K562 (cell line): ENCODE measurements around the gene SLC39A13. TPM values are rescaled to one million over a fixed set of nuclear protein-coding genes. Genes with fewer than 3 reads are reported as not detected.

ENCODE experiments used
- DDX20 ChIP-seq: fragments of 450-650 bp; IDR thresholded peaks from 2 replicates; pipeline ENCODE4 v1.6.1; 2016; ENCODE audit warnings: missing genetic modification characterization, low read depth, mild to moderate bottlenecking, missing compliant biosample characterization, moderate library complexity
- DMBX1 ChIP-seq: fragments of 250-450 bp; sonication (Bioruptor Pico); IDR thresholded peaks from 2 replicates; pipeline ENCODE4 v1.8.0; 2022; ENCODE audit warnings: inconsistent platforms, mild to moderate bottlenecking, moderate library complexity, borderline replicate concordance
- ETS2 ChIP-seq: IDR thresholded peaks from 2 replicates; pipeline ENCODE4 v1.6.1; 2016; ENCODE audit warnings: borderline replicate concordance, missing genetic modification characterization, mild to moderate bottlenecking, moderate library complexity, missing compliant biosample characterization; ENCODE audit not compliant: poor library complexity, severe bottlenecking
- HDAC3 ChIP-seq: fragments of 450-650 bp; IDR thresholded peaks from 2 replicates; pipeline ENCODE4 v1.6.1; 2018; ENCODE audit warnings: borderline replicate concordance, mild to moderate bottlenecking, moderate library complexity; ENCODE audit not compliant: partially characterized antibody
- L3MBTL2 ChIP-seq: fragments of 450-650 bp; IDR thresholded peaks from 2 replicates; pipeline ENCODE4 v1.6.1; 2016; ENCODE audit warnings: mild to moderate bottlenecking, moderate library complexity
- MTA1 ChIP-seq: fragments of 450-650 bp; IDR thresholded peaks from 2 replicates; pipeline ENCODE4 v1.6.1; 2017; ENCODE audit warnings: borderline replicate concordance
- NCOA6 ChIP-seq: fragments of 450-650 bp; IDR thresholded peaks from 2 replicates; pipeline ENCODE4 v1.6.1; 2017; ENCODE audit warnings: mild to moderate bottlenecking
- NEUROD1 ChIP-seq: fragments of 150-350 bp; IDR thresholded peaks from 2 replicates; pipeline ENCODE4 v1.6.1; 2014; ENCODE audit warnings: borderline replicate concordance, low read length, low read depth; ENCODE audit not compliant: partially characterized antibody
- NR4A1 ChIP-seq, 2 experiments: fragments of 250-450 bp in 1 of 2; fragments of 450-650 bp in 1 of 2; sonication (Bioruptor Pico) in 1 of 2; IDR thresholded peaks; 2 replicates each; pipeline versions ENCODE4 v1.4.0 to v1.6.1; 2016 to 2020; ENCODE audit warnings: mild to moderate bottlenecking in 2 of 2, missing compliant biosample characterization in 1 of 2, missing genetic modification characterization in 1 of 2, moderate library complexity in 1 of 2
- SIRT6 ChIP-seq: IDR thresholded peaks from one replicate; pipeline ENCODE4 v1.6.1; 2012; ENCODE audit warnings: low read depth, mild to moderate bottlenecking, control low read depth, inconsistent platforms, low read length, moderate library complexity
- ZNF318 ChIP-seq, 2 experiments: fragments of 450-650 bp; IDR thresholded peaks; 2 replicates each; pipeline ENCODE4 v1.6.1; 2016; ENCODE audit warnings: mild to moderate bottlenecking in 2 of 2, borderline replicate concordance in 1 of 2, low read depth in 1 of 2, moderate library complexity in 1 of 2
- ZNF785 ChIP-seq: fragments of 250-450 bp; sonication (Bioruptor Pico); IDR thresholded peaks from 2 replicates; pipeline ENCODE4 v1.4.0; 2020; ENCODE audit warnings: mild to moderate bottlenecking
- polyA plus RNA-seq, 8 experiments: library from polyadenylated mRNA; depleted of rRNA in 4 of 8; stranded (reverse) in 5 of 8; unstranded in 3 of 8; fragments of >200 nt; fragmentation: Nextera tagmentation in 2 of 8; fragmentation: Illumina TruSeq in 1 of 8; extraction: Ambion mirVana in 2 of 8; extraction: Trizol in 1 of 8; gene quantifications; 2 replicates each; pipeline versions ENCODE4 v1.2.1 to v1.2.3, GENCODE V29; 2011 to 2014; ENCODE audit warnings: inconsistent platforms in 1 of 8, missing spikeins in 1 of 8
- total RNA-seq, 7 experiments: library from RNA; depleted of rRNA in 6 of 7; stranded (reverse); fragments of >200 nt in 6 of 7; fragmentation: Illumina TruSeq in 2 of 7; extraction: Trizol in 2 of 7; gene quantifications; 2 replicates each; pipeline versions ENCODE4 v1.2.1 to v1.2.3, GENCODE V29; 2011 to 2021; ENCODE audit warnings: low replicate concordance in 1 of 7
- TF ChIP-seq, protein P1 (sequence below): fragments of 450-650 bp; IDR thresholded peaks from 2 replicates; pipeline ENCODE4 v1.6.1; 2016; ENCODE audit warnings: low read depth, mild to moderate bottlenecking, moderate library complexity
- TF ChIP-seq, protein P2 (sequence below): fragments of 450-650 bp; IDR thresholded peaks from 2 replicates; pipeline ENCODE4 v1.6.1; 2017; ENCODE audit warnings: mild to moderate bottlenecking, moderate library complexity

SLC39A13 gene
- total and polyA plus RNA-seq, 9 of the 15 experiments (the other 6 are each of a cell fraction or from before 2014, with no cell fraction given) = 0.17 to 15.9 (median 3.2) TPM

DNA sequence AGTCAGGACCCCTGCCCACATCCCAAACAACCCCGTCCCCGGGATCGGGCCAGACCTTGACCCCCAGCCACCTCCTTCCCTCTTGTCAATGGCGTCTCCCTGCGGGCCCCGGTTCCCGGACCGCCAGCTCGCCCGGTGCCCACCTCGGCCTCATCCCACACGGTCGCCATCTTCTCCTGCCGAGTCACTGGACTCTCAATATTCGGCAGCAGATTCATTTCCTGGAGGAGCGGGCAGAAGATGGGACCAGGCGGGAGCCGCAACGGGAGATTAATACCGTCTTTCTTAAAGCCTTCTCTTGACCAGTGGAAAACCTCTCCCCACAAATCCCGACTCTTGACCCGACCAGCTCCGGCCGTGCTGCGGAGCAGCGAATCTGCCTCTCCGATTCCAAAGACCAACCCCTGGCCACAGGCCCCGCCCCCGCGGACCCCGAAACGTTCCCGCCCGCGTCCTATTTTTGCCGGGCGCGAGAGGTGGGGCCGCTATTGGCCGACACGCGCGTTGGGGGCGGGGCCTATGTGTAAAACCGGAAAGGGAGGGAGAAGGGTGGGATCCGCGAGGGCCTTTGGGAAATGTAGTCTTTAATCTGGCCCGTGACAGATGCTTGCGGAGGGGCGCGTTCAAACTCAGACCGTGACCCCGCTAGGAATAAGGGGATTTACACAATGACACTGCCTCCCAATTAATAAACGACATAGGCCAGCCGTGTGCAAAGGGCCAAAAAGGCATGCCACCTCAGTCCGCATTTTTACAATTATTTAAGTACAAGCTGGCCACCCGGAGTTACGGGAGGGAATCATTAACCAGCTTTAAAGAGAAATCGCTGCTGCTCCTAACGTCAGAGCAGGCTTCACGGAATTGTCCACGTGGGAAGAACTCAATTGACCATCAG, 17.9 kb downstream of the SLC39A13 start, which contains the start of gene PSMC3 (continued):
- peak; percentile 50 for TF ChIP-seq NEUROD1
- TF ChIP-seq NR4A1 (CRISPR knock-in tag; IDR thresholded peaks at IDR 0.05) = no peak
- TF ChIP-seq NR4A1 (tag; IDR thresholded peaks at IDR 0.05) = no peak
- no peak for TF ChIP-seq DDX20 (tag)
- TF ChIP-seq ZNF318 (IDR thresholded peaks at IDR 0.05; ENCODE audit: borderline replicate concordance in 1 of 2, low read depth in 1 of 2) = no peak
- 0 out of 2 replicates have a peak, but pooled peaks have one; percentile 31 for TF ChIP-seq DMBX1
- TF ChIP-seq NCOA6 = no peak
- TF ChIP-seq, protein P1, sequence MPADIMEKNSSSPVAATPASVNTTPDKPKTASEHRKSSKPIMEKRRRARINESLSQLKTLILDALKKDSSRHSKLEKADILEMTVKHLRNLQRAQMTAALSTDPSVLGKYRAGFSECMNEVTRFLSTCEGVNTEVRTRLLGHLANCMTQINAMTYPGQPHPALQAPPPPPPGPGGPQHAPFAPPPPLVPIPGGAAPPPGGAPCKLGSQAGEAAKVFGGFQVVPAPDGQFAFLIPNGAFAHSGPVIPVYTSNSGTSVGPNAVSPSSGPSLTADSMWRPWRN = no peak
- no peak; the same call in 1 of the 2 replicates for TF ChIP-seq MTA1
- no peak for TF ChIP-seq ETS2 (tag)
- TF ChIP-seq ZNF785 (CRISPR knock-in tag) = no peak
- TF ChIP-seq SIRT6 = no peak
- TF ChIP-seq HDAC3 = no peak
- TF ChIP-seq, protein P2, sequence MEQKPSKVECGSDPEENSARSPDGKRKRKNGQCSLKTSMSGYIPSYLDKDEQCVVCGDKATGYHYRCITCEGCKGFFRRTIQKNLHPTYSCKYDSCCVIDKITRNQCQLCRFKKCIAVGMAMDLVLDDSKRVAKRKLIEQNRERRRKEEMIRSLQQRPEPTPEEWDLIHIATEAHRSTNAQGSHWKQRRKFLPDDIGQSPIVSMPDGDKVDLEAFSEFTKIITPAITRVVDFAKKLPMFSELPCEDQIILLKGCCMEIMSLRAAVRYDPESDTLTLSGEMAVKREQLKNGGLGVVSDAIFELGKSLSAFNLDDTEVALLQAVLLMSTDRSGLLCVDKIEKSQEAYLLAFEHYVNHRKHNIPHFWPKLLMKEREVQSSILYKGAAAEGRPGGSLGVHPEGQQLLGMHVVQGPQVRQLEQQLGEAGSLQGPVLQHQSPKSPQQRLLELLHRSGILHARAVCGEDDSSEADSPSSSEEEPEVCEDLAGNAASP = no peak
- TF ChIP-seq L3MBTL2 = peak; percentile 22; the same call in 1 of the 2 replicates
